HG03575 (cell line): Measurements from ENCODE around the gene IFNA4.
"Not testable (repeated sequence)": the region's sequence is repeated elsewhere in the genome, so short reads cannot be mapped to it uniquely, and the experiment has no call there.

ENCODE experiments used
- ATAC-seq: cut with Tn5 transposase; IDR thresholded peaks from one replicate; pipeline ENCODE4 v1.9.1; 2021; ENCODE audit not compliant: unreplicated experiment, insufficient number of reproducible peaks, low FRiP score; ENCODE audit errors: extremely low read depth

The IFNA4 gene

GRCh38 chr9:21187487-21187886, at the start of gene IFNA4:
IFNA4 (minus strand) TSS chr9:21187587; CDS start chr9:21187531, 56 bp downstream.
- not testable (repeated sequence) for ATAC-seq

GRCh38 chr9:21236360-21236714, 49.0 kb upstream of the IFNA4 start:
- peak; percentile 8 for ATAC-seq

- ATAC-seq, result peak; percentile 85
Measured at GRCh38 chr9:21235468-21236359, 48.3 kb upstream of the IFNA4 start.

- ATAC-seq, result no peak
Measured at GRCh38 chr9:21234153-21234687, 46.8 kb upstream of the IFNA4 start.

- ATAC-seq, result no peak
Measured at GRCh38 chr9:21233258-21233657, 45.9 kb upstream of the IFNA4 start.

- no peak for ATAC-seq
Measured at GRCh38 chr9:21228122-21228521, 40.7 kb upstream of the IFNA4 start, which contains the start of gene IFNA17. IFNA17 (minus strand) TSS chr9:21228222; CDS start chr9:21228173, 49 bp downstream.

- ATAC-seq, result not testable (repeated sequence)
Measured at GRCh38 chr9:21217211-21217610, 29.8 kb upstream of the IFNA4 start, which contains the start of gene IFNA16. IFNA16 (minus strand) TSS chr9:21217311; CDS start chr9:21217305, 6 bp downstream.

- peak; percentile 66 for ATAC-seq
Measured at GRCh38 chr9:21213411-21214326, 26.3 kb upstream of the IFNA4 start.

GRCh38 chr9:21212160-21212559, 24.8 kb upstream of the IFNA4 start:
- not testable (repeated sequence) for ATAC-seq

- not testable (repeated sequence) for ATAC-seq
Measured at GRCh38 chr9:21210782-21211181, 23.4 kb upstream of the IFNA4 start.

GRCh38 chr9:21210311-21210710, 22.9 kb upstream of the IFNA4 start:
- ATAC-seq, result no peak

- ATAC-seq, result not testable (repeated sequence)
Measured at GRCh38 chr9:21207043-21207442, 19.7 kb upstream of the IFNA4 start, which contains the start of gene IFNA10. IFNA10 (minus strand) TSS chr9:21207143; CDS start chr9:21207097, 46 bp downstream.

- ATAC-seq, result no peak
Measured at GRCh38 chr9:21205204-21205603, 17.8 kb upstream of the IFNA4 start.

GRCh38 chr9:21202105-21202504, 14.7 kb upstream of the IFNA4 start, which contains the start of gene IFNA7:
IFNA7 (minus strand) TSS chr9:21202205; CDS start chr9:21202165, 40 bp downstream.
- not testable (repeated sequence) for ATAC-seq

GRCh38 chr9:21194867-21195776, 7.7 kb upstream of the IFNA4 start:
- ATAC-seq, result peak; percentile 91

GRCh38 chr9:21182810-21183736, 4.3 kb downstream of the IFNA4 start:
- ATAC-seq, result peak; percentile 91

GRCh38 chr9:21174671-21175070, 12.7 kb downstream of the IFNA4 start:
- no peak for ATAC-seq
